ENCODE results near the gene OBP2A.
"Not testable (repeated sequence)": the region's sequence is repeated elsewhere in the genome, so short reads cannot be mapped to it uniquely, and the experiment has no call there.

Gene OBP2A

DNA sequence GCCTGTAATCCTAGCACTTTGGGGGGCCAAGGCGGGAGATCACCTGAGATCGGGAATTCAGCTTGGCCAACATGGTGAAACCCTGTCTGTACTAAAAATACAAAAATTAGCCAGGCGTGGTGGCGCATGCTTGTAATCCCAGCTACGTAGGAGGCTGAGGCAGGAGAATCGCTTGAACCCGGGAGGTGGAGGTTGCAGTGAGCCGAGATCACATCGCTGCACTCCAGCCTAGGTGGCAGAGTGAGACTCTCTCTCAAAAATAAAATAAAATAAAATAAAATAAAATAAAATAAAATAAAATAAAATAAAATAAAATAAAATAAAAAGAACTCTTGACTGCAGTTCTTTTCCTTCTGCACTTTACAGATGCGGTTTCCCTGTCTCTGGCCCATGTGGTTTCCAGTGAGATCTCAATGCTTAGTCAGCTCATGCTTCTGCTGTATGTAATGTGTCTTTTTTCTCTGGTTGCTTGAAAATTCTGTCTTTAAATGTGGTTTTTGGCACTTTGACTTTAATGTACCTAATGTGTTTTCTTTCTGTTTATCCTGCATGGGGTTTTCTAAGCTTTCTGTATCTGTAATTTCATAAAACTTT is 17.0 kb upstream of the OBP2A start:
- not testable (repeated sequence) for DNase-seq

DNA sequence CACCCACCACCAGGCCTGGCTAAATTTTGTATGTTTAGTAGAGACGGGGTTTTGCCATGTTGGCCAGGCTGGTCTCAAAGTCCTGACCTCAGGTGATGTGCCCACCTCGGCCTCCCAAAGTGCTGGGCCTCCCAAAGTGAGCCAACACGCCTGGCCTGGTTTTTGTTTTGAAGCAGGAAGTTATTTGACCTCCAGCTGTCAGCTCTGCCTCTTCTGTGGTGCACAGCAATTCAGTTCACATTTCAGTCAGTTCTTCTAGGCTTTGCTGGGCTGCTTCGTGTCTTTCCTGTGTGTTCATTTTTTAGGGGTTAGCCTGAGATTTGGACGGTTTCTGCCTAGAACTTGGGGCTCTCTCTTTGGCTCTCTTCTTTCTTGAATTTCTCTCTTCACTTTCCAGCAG is 15.8 kb upstream of the OBP2A start:
- DNase-seq = no peak

DNA sequence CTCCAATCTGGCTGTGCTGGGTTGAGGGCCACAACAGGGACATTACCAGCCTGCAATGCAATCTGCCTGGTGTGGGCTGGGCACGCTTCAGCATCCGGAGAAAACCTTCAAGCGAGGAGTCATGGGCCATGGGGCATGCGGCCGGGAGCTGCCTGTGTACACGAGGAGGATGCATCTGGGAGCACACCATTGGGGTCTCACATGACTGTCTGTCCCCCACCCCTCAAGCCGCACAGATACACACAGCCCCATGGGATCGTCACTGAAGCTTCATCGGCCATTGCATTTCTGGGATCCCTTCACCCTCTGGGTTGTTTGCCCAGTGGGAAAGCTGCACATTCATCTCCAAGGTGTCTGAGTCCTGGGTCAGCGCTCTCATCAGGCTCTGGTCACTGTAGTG is 14.8 kb upstream of the OBP2A start:
- DNase-seq = no peak

DNA sequence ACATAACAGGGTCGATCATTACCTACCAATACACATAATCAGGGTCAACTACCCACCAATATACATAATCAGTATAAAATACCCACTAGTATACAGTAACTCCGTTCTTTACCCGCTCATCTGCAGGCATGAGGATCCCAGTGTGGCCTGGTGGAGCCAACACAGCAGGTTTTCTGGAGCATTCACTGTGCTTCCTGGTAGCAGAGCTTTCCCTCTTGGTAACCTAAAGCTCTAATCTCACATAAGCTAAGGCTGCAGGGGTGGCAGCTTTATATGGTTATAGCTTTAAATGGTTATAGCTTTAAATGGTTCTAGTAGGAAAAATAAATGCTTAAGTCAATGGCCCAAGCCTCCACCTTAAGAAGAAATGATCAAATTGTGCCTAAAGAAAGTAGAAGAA is 12.8 kb upstream of the OBP2A start:
- DNase-seq = no peak

DNA sequence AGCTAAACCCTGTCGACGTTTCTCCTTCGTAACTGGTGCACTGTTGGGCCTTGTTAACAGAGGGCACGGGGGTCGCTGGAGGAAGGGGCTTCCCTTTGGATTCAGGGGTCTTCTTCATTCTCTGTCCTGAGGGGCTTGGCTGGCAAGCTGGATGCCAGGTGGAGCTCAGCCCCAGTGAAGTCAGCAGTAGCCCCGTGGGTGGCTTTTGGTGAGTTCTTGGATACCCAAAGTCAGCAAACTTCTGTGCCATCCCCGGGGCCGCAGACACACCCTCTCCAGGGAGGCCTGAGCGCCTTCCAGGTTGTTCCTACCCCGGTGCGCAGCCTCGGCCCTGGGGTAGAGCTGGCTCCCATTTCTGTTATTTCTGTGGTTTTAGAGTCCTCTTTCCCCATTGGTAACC is 12.3 kb upstream of the OBP2A start:
- no peak for DNase-seq

DNA sequence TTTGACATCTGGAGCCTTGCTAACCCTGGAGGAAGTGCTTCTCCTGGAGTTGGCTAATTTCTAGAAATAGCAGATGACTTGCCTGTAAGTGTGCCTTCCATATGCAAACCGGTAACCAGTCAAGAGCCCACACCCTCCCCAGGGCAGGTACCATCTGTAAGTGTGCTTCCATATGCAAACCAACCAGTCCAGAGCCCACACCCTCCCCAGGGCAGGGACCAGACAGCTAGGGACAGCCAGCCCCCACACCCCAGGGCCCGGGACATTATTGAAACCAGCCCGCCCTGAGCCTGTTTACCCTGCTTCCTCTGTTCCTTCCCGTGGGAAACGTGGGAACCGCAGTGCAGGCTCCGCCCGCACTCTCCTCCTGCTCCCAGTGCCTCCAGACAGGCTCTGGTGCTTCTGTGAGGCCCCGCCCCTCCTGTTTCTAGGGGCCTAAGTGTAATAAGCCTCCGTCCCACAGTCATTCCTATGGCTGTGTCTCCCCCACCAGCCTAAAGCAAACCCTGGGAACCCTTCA is 11.7 kb upstream of the OBP2A start:
- DNase-seq = not testable (repeated sequence)

DNA sequence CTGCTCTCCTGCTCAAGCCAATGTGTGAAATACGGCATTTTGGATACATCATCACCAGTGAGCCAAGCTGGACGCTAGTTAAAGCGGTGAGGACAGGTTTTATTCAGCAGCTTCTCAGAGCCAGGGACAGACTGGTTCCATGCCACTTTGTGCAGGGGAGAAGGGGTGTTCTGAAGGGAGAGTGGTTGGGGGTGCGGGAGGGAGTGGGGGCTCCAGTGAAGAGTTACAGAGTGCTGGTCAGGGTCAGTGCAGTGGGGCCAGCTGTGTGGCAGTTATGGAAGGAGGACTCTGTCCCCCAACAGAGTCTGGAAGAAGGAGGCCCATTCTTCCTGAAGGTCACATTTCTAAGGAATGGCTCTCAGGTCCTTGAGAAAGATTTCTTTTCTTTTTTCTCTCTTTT is 11.1 kb upstream of the OBP2A start:
- not testable (repeated sequence) for DNase-seq

DNA sequence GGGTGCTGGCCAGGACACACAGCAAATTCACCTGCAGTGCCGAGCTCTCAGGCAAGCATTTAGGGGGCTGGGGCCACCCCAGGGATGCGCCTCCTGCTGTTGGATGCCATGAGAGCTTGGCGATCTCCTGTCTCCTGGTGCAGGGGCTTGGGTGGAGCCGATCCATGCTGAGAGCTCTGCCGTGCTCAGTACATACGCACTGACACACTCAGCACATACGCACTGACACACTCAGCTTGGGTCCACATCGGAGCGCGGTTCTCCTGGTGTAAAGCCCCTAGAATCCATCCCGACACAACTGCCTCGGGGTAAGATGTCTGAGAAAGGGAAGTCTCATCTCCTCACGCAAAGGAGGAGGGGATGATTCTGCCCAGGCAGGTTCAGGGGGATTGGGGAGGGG is 10.3 kb upstream of the OBP2A start:
- not testable (repeated sequence) for DNase-seq

DNA sequence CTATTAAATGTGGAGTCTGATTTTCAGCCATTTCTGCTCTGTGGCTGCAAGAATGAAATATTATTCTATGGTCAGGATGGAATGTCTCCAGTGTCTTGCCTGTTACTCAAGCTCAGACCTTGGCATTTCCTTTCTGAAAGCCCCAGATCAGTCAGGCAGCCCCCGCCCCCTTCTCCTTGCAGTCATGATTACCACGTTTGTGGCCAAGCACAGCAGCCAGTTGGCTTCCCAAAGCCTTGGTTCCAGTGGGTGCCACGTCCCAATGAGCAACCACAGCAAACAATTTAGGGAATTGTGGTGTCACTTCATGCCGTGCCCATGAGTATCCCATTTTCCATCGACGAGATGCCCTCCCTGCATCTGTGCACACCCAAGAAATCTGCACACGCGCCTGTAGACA is 9.7 kb upstream of the OBP2A start:
- DNase-seq = no peak

DNA sequence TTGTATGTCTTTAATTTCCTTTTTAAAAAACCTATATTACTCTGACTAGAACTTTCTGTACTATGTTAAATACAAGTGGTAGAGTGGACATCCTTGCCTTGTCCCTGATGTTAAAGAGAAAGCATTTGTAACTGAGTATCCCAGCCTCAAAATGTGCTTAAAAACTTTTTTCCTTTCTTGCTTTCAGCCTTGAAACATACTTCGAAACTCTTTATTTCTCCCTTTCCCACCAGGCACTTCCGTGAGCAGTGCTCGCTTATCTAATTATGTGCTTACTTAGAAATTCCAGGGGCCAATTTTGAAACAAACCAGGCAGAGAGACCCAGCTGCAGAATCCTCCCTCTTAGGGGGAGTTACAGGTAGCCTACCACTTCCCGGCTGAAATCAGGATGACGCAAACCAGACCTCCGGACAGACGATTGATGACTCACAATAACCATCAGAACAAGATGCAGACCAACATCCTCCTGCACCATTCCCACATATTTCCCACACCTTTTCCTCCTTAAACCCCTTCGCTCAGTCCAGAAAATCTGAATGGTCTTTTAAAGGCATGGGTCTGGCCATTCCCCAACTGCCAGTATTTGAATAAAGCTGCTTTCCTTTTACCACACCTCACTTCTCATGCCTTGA is 2.5 kb upstream of the OBP2A start:
- DNase-seq = not testable (repeated sequence)

DNA sequence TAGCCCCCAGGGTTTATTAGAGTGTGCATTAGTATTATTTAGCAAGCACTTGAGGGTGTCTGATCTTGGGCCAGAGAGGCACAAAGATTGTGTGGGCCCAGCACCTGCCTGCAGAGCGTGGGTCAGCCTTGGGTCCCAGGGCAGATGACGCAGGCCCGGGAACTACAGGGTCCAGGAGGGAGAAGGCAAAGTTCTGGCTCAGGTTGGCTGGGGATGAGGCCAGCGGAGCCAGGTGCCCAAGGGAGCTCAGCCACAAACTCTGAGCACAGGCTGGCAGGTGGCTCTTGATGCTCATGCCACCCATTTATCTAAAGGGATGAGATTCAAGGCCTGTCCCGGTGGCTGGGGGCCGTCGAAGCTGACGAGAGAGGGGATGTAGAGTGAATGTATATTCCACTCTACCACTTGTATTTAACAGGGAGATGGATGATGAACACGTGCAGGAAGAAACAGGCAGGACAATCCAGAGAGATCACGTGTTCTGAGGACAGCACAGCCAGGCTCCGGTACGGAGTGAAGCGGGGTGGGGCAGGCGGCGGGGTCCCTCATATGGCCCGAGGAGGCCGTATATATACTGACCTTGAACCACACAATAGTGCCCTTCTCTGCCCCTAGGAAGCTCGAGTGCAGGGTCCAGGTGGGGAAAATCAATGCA is 818 bp upstream of the OBP2A start:
- peak; percentile 46 for DNase-seq

DNA sequence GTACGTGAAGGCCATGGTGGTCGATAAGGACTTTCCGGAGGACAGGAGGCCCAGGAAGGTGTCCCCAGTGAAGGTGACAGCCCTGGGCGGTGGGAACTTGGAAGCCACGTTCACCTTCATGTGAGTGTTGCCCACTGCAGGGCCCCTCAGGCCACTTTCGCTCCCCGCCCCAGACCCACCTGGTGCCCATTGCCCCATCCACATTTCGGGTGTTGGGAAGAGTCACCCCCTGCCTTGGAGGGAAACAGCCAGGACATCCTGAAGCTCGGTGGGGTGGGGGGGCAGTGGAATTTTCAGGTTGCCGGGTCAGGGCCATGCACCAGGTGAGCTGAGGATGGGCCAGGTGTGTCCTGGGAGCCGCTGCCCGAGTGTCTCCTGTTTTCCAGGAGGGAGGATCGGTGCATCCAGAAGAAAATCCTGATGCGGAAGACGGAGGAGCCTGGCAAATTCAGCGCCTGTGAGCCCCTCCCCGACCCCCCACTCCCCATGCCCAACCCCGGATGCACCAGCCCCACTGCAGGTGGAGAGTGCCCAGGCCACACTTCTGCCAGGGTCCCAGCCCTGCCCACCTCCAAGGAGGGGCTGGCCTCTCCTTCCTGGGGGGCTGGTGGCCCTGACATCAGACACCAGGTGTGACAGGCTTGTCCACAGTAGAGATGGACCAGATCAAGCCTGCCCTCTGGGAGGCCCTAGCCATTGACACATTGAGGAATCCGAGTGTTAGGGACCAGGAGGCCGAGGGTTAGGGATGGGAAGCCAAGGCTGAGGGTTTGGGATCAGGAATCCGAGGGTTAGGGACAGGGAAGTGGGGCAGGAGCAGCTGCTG is 1.1 kb downstream of the OBP2A start:
- not testable (repeated sequence) for DNase-seq

DNA sequence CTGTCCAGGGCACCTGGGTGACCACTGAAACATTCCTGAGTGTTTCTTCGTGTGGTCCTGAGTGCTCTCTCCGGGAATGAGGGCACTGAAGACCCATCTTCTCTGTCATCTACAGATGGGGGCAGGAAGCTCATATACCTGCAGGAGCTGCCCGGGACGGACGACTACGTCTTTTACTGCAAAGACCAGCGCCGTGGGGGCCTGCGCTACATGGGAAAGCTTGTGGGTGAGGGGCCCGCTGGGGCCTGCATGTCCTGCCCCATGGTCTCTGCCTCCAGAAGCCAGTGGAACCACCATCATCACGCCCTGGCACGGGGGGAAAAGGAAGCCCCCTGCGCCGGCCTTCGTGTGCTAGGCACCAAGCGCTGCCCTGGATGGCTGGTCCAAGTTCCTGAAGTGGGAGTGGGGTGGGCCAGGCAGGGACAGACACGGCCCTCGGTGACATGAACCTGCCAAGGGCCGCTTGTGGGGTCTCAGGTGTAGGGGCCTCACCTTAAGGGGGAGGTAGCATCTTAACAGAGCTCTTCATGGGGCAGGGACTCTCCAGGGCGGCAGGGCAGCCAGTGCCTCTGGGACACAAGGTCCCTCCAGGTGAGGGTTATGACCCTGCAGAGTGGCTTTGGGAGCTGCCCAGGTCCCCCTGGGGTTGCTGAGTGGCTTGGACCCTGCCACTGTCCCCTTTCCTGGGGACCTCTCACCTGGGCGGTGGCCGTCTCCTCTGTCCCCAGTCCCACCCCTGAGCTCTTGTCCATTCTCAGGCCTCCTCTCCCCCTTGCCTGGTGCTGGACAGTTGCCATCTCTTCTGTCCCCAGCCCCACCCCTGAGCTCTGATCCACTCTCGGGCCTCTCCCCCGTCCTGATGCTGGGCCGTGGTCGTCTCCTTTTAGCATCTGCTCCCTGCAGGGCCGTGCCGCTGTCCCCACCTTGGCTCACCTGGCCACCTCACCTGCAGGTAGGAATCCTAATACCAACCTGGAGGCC is 2.1 kb downstream of the OBP2A start:
- no peak for DNase-seq

DNA sequence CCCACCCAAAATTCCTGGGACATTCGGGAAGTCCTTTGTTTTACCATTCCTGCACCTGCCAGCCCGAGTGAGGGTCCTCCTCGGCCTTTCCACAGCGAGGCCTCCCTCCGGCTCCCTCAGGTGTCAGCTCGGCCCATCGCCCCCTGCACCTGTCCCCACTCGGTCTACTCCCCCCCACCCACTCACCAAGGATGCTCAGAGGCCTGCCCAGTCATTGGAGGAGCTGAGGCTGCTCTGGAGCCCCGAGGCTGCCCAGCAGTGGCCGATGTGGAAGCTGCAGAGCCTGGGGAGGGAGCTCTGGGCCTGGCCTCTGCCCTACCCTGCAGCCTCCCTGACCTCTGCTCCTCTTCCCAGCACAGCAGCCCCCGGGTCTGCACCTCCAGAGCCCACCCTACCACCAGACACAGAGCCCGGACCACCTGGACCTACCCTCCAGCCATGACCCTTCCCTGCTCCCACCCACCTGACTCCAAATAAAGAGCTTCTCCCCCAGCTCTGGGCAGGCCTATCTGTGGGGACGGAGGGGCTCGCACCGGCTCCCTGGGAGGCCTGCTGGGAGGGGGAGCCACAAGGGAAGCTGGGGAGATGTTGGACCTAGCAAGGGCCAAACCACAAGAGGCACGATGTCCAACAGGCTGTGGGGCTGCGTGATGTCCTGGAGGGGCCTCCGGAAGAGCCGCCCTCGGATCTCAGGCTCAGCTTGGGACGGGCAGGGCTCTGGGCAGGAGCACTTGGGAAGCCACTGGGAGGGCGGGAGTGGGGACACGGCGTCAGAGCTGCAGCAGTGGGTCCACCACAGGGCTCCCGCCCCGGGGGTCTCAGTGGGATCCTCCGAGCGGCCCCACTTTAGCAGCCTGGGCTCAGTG is 3.8 kb downstream of the OBP2A start:
- DNase-seq = not testable (repeated sequence)

DNA sequence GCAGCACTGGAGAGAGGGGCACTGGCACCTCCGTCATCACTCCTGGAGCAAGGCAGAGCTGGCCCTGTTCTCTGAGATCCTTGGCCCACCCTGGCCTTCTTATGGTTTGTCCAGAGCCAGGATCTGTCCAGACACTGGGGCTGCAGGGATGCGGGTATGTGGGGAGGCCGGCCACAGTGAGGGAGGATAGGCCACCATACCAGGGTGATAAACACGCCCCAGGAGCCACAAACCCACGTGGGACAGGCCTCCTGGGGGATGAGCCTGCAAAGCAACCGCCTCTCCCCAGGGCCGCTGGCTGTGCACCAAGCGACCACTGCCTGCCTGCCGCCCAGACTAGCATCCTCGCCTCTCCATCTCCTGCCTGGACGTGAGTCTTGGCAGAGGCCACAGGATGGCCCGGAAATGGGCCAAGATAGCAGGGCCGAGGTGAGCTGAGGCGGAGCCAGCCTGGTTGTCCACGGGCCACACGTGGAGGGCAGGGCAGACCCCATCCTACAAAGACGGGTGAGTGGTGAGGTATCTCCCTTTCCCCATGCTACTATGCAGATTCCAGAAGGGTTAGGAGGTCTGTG is 4.5 kb downstream of the OBP2A start:
- DNase-seq = no peak

DNA sequence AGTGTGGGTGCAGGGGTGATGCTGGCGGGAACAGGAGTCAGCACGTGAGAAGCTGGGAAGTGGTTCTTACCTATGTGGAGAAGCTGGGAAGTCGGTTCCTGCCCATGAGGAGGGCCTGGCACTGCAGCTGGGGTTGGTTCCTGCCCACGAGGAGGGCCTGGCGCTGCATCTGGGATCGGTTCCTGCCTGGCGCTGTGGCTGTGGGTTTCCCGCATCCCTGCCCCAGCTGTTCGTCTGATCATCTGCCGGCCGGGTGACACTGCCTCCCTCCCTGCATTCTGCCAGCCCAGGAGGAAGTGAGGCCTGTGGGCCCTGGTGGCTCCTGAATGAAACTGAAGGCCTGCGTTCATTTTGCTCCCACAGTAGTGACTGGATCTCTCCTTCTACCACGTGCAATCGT is 5.1 kb downstream of the OBP2A start:
- no peak for DNase-seq

DNA sequence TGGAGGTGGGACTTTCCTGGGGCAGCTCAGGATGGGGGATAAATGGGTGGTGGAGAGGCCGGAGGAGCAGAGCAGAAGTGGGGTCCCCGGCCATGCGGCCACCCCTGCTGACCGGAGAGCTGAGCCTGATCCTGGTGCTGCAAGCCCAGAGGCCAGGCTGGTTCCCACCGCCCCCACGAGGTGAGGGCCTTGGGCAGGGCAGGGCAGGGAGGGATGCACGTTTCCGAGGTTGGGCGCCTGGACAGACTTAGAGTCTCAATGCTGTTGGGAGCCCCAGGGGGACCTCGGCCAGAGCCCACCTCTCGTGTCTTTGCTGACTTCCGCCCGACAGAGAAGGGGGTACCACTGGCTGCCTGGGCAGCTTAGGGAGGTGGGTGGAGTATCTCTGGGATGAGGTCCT is 5.5 kb downstream of the OBP2A start:
- DNase-seq = no peak

DNA sequence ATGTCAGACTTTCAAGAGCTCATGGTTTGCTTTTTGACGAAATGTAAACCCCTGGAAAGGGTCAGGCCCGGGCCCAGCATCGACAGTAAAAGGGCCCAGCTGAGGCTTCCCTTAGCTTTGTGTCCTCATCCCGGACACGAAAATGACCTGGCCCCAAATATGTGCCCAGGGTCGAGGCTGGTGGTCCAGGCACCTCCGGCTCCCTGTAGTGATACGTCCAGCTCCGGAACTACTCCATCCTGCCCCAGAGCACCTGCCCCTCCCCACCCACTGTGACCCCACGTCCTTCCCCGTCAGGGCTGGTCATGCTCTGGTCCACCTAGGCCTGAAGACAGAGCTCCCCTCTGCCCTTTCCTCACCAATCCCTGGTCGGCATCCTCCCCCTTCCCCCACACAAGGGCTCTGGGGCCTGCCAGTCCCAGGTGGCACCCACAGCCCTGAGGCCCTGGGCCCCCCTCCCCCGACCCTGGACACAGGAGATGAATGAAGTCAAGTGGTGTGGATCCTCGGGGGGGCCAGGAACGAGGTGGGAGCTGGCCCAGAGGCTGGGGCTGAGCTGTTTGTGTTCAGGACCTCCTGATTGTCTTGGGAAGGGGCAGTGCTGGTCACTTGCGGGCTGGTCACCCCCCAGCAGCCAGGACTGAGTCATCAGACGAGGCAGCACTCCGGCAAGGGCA is 6.2 kb downstream of the OBP2A start:
- DNase-seq = no peak

DNA sequence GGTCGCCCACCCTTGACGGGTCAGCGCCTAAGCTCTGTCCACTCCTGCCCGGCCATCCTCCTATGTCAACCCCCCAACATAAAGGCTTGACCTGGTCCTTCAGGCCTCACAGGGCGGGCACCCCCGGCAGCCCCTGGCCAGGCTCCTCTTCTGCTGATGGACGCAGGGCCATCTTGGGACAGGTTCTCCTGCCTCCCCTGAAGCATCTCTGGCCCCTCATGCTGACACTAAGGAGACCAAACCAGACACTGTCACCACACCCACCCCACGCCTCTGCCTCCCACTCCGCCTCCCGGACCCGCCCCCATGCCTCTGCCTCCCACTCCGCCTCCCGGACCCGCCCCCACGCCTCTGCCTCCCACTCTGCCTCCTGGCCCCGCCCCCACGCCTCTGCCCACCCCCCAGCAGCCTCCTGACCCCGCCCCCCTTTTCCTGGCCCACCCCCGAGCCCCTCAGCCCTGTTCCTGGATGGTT is 6.8 kb downstream of the OBP2A start:
- no peak for DNase-seq

DNA sequence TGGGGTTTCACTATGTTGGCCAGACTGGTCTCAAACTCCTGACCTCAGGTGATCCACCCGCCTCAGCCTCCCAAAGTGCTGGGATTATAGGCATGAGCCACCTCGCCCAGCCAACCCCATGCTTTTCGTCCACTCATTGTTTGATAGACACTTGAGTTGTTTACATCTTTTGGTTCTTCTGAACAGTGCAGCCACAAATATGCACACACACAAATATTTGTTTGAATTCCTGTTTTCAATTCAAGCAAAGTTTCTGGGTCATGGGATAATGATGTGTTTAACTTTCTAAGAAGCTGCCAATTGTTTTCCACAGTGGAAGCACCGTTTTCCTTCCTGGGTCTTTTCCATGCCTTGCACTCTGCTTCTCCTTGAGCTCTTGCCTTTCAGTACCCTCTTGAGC is 8.8 kb downstream of the OBP2A start:
- peak; percentile 48 for DNase-seq
